ENCODE results near the gene RUFY1. TPM values are rescaled to one million over a fixed set of nuclear protein-coding genes. Genes with fewer than 3 reads are reported as not detected.

RUFY1 gene
- total RNA-seq, 1 donor from 2014 or later = 47.9 TPM

- no peak for DNase-seq
Measured at GRCh38 chr5:179606071-179606909, 55.9 kb downstream of the RUFY1 start.

- no peak for DNase-seq
Measured at GRCh38 chr5:179606910-179607159, 56.5 kb downstream of the RUFY1 start.

DNA sequence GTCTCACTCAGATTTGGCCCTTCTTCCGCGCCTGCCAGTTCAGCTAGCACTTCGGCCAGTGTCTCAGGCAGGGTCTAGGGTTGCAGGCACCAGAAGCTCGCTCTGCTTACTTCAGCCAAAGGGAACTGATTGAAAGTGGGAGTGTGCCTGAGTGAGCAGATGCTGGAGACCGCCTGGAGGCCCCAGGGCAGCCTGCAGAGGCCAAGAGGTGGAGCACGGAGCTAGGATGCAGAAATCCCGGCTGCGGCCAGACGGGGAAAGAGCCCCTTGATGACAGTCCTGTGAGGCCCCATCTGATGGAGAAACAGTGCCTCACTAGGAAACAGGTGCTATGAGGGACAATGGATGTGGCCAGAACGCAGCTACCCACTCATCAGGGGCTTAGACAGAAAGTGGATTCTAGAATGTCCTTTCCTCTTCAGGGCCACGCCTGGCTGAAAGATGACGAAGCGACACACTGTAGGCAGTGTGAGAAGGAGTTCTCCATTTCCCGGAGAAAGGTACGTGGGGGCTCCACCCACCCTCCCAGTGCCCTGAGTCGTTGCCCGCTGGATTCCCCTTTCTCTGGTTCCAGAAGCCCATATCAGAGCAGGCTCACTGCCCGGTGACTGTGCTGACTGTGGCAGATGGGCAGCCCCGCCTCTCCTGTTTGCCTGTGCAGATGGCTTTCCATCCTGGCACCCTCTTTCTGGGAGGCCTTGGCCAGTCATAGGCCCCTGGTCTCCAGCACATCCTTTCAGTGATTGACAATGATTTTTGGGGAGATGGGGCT, 57.0 kb downstream of the RUFY1 start:
- no peak for DNase-seq

- no peak for DNase-seq
Measured at GRCh38 chr5:179608131-179608581, 57.8 kb downstream of the RUFY1 start.

- no peak for DNase-seq
Measured at GRCh38 chr5:179609834-179610108, 59.4 kb downstream of the RUFY1 start.

DNA sequence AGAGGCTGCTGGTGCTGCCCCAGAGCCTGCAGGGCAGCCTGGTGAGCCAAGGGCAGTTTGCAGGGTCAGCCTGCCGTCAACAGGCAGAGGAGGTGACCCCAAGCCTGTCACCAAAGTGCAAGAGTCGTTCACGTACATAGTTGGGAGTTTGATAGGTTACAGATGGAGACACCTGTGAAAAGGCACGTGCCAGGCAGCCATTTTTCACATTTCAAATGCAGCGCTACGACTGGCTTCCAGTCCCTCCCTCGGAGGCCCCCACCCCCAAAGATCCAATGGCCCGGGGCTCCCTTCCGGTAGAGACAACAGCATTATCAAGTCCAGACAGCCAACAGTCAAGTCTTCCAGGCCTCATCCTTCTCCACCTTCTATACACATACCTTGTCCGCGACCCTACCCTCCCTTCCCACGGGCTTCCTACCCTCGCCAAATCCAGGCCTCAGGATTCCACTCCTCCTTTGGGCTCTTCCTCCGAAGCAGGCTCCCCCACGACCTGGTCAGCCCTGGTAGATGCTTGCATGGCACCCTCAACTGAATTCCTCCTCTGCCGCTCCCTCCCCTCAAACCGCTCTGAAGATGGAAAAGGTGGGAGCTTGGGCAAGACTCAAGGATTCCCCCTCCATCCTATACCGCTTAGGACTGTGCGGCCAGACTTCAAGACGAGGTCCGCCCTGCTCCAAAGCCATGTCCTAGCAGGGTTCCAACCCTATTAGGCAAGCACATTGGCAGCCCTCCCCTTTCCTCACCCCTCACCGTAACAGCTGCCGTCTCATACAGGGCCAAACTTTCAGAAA, 60.0 kb downstream of the RUFY1 start:
- DNase-seq = no peak

DNA sequence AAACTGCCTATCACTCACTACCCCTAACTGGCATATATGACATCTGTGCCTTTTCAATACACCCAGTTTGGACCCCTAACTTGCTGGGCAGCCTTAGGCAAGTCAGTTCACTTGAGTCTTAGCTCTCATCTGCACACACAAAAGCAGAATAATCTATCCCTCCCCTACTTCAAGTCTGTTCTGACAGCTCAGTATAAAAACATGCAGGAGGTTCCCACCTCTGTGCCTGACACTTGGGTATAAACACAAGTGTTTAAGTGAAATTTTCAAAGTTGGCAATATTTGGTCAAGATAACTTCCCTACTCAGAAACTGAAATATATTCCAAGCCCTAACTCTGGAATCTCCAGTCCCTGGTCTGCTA, 60.5 kb downstream of the RUFY1 start:
- DNase-seq = no peak

GRCh38 chr5:179612577-179613459, 62.5 kb downstream of the RUFY1 start:
- no peak for DNase-seq

DNA sequence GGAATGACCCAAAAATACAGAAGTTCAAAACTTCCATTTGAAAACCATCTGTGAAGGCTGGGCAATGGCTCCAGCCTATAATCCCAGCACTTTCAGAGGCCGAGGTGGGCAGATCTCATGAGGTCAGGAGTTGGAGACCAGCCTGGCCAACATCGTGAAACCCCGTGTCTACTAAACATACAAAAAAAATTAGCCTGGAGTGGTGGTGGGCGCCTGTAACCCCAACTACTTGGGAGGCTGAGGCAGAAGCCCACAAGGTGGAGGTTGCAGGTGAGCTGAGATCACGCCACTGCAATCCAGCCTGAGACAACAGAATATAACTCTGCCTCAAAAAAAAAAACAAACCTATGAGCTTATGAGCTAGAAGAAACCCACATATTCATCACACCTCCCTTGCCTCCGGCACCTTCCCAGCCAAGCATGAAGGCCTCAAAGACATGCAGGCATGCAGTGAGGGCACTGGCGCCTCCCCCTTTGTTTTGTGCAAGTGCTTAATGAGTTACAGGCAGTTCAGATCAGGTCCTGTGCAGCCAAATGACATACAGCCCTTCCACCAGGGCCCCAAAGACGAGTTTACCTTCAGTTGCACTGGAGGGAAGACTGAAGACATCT, 63.2 kb downstream of the RUFY1 start:
- no peak for DNase-seq

- DNase-seq = no peak
Measured at GRCh38 chr5:179614745-179615144, 64.4 kb downstream of the RUFY1 start.

DNA sequence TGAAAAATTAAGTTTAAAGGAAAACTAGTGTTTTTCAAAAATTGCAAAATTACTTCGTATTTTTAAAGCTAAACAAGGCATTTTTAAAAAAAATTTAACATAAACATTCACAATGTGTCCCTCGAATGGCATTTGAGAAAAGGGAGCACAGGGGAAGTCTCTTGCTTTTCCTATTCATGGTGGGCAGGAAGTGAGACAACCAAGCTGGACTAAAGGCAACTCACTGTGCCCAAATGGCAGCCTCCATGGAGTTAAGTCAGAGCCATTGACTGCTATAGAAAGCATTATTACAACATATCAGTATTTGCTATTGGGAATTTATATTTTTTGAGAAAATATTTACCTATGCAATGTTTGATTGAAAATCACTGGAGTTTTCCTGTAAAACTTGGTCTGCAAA, 64.8 kb downstream of the RUFY1 start:
- DNase-seq = no peak

DNA sequence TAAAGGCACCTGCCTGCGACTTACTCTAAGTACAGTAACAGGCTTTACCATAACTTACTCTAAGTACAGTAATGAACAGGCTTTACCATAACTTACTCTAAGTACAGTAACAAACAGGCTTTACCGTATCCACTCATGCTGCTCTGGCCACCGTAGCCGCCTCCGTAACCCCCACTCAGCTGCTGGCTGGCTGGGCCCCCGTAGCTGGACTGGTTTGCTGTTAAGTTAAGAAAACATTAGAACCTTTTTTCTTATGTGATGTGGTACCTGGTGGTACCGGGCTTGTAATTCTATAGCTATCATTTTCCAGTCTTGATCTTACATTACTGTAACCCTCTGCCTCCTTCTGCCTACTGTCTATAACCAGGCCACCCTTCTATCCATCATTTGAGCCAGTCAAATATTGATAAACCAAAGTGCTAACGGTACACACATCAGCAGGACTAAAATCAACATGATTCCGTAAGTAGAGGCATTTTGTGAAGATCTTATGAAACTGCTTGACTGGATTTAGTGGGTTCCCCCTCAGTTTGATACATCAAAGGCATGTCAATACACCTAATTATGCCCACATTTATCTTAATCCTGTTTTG, 65.7 kb downstream of the RUFY1 start:
- no peak for DNase-seq

DNA sequence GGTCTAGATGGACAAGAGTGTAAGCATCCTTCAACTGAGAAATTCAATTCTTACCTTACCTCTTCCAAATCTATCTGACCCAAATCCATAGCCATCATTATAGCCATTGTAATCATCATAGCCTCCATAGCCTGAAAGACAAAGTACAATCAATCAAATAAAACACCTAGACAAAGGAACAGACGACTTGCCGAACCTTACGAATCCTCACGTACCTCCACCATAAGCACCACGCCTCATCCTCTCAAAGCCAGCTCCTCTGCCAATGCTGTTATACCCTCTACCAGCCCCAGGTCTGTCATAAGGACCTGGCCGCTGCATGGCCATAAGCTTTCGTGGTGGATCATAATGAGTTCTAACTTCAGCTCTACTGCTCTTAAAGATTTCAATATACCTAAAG, 67.6 kb downstream of the RUFY1 start:
- no peak for DNase-seq

DNA sequence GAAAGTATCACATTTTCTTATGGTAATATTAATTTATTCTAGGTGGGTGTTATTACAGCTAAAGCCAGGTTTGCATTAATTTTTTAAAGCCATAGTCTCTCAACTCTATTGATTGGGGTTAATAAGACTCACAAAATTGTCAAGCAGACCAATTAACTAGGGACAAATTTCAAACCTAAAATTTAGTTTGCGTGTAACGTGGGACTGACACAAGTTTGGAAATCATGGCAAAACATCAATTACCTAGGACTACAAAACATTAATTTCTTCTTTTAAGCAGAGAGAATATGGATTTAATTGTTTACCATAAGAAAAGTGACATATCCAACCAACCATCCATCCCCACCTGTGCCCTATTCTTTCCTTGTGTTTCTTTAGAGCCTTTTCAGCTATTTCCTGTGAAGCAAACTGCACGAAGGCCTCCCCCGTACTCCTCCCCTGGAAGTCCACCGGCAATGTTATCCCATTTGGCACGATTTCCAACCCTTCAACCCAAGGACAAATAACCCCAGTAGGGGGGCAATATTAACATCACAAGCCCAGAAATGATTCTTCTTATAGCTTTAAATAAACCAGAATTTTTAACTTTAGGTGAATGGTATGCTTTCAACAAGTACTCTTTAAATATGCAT, 68.7 kb downstream of the RUFY1 start:
- DNase-seq = no peak

GRCh38 chr5:179619776-179620175, 69.4 kb downstream of the RUFY1 start:
- DNase-seq = no peak

GRCh38 chr5:179620293-179620692, 69.9 kb downstream of the RUFY1 start:
- DNase-seq = no peak

GRCh38 chr5:179620703-179621350, 70.5 kb downstream of the RUFY1 start:
- DNase-seq = no peak

- no peak for DNase-seq
Measured at GRCh38 chr5:179621551-179622214, 71.3 kb downstream of the RUFY1 start.

- DNase-seq = peak; percentile 100
Measured at GRCh38 chr5:179623003-179623905, 72.9 kb downstream of the RUFY1 start, which contains the start of gene HNRNPH1. HNRNPH1 (minus strand) TSS chr5:179623671; CDS start chr5:179623133, 538 bp downstream.

Measured in skin of body (tissue), 2 donors.